HepG2 (cell line): Measurements from ENCODE around the gene CDK13. TPM values are rescaled to one million over a fixed set of nuclear protein-coding genes. Genes with fewer than 3 reads are reported as not detected.

Source experiments
- ATAC-seq: fragments of 200-7000 bp; cut with Tn5 transposase; 3 replicates; pipeline ENCODE4 v1.9.1; 2020; ENCODE audit warnings: mild to moderate bottlenecking, moderate library complexity
- BruUV-seq: library from RNA; stranded (reverse); fragments of 400-500 nt; replicated peaks from 2 replicates; lab custom pipeline; 2021; lab: Mats Ljungman, UMichigan
- CTCF ChIA-PET: fragments of 300-600 bp; formaldehyde crosslinking; extraction: SDS; loops from one replicate; lab custom pipeline; 2021; ENCODE audit warnings: low total read pairs, inconsistent platforms, low intra/inter-chr PET ratio; lab: Yijun Ruan, JAX
- POLR2A ChIA-PET: fragments of 350-600 bp; sonication (Branson Sonifier 250); formaldehyde crosslinking; loops from one replicate; lab custom pipeline; 2020; ENCODE audit warnings: antibody characterized with exemption, inconsistent platforms; lab: Yijun Ruan, JAX
- DNase-seq: peaks from one replicate; pipeline ENCODE4 v3.0.0-alpha.2; 2015; ENCODE audit warnings: low spot score
- FAIRE-seq: peaks from 3 replicates; lab custom pipeline; 2011; peaks lifted over from hg19 to GRCh38; lab: Jason Lieb, UNC
- H2AFZ ChIP-seq: one replicate; pipeline ENCODE4 v1.6.1; 2011; ENCODE audit warnings: low read length, inconsistent platforms
- H3K27ac ChIP-seq: fragments of 300-600 bp; 3 replicates; pipeline ENCODE4 v1.8.0; 2011; ENCODE audit warnings: mixed run types, mild to moderate bottlenecking, mixed read lengths, low read length, inconsistent platforms; ENCODE audit not compliant: insufficient read depth; ENCODE audit errors: extremely low read length
- H3K27me3 ChIP-seq, 2 experiments: fragments of 200-600 bp in 1 of 2; 2 replicates in 1 of 2; 3 replicates in 1 of 2; pipeline versions ENCODE4 v1.6.0 to v1.8.0; 2011; ENCODE audit warnings: low read length in 2 of 2, mild to moderate bottlenecking in 2 of 2, moderate library complexity in 2 of 2, inconsistent platforms in 1 of 2; ENCODE audit not compliant: insufficient read depth in 2 of 2, control insufficient read depth in 1 of 2
- H3K36me3 ChIP-seq, 2 experiments: fragments of 200-600 bp in 1 of 2; replicated peaks in 1 of 2; 2 replicates in 1 of 2; 3 replicates in 1 of 2; pipeline versions ENCODE4 v1.5.1 to v1.8.0; 2011; ENCODE audit warnings: low read length in 2 of 2, inconsistent platforms in 1 of 2; ENCODE audit not compliant: insufficient read depth in 2 of 2, control insufficient read depth in 1 of 2
- H3K4me1 ChIP-seq: 2 replicates; pipeline ENCODE4 v1.5.1; 2012; ENCODE audit warnings: low read length, inconsistent platforms; ENCODE audit not compliant: insufficient read depth
- H3K4me2 ChIP-seq: 2 replicates; pipeline ENCODE4 v1.6.0; 2011; ENCODE audit warnings: low read depth, low read length, inconsistent platforms
- H3K4me3 ChIP-seq, 3 experiments: fragments of 200-600 bp in 1 of 3; sonication (generic), shearing (Covaris generic) in 1 of 3; replicated peaks in 1 of 3; 2 replicates each; pipeline ENCODE4 v1.5.1; 2011 to 2016; ENCODE audit warnings: low read length in 3 of 3, inconsistent platforms in 2 of 3, low read depth in 2 of 3, mild to moderate bottlenecking in 2 of 3, control low read depth in 1 of 3, mixed read lengths in 1 of 3; ENCODE audit not compliant: insufficient read depth in 1 of 3
- H3K79me2 ChIP-seq: one replicate; pipeline ENCODE4 v1.6.1; 2011; ENCODE audit warnings: low read length, inconsistent platforms; ENCODE audit not compliant: insufficient read depth
- H3K9ac ChIP-seq: 2 replicates; pipeline ENCODE4 v1.6.0; 2011; ENCODE audit warnings: mild to moderate bottlenecking, low read depth, low read length, inconsistent platforms; ENCODE audit not compliant: insufficient read depth
- H3K9me3 ChIP-seq: 2 replicates; pipeline ENCODE4 v1.5.1; 2012; ENCODE audit warnings: mild to moderate bottlenecking, low read length
- H4K20me1 ChIP-seq: 2 replicates; pipeline ENCODE4 v1.6.0; 2011; ENCODE audit warnings: inconsistent platforms, mild to moderate bottlenecking, low read length, moderate library complexity; ENCODE audit not compliant: insufficient read depth
- MTA3 ChIP-seq: sonication (generic); formaldehyde crosslinking; IDR thresholded peaks from 2 replicates; pipeline ENCODE4 v1.4.0; 2020; ENCODE audit warnings: missing genetic modification reagents
- NR1H2 ChIP-seq: sonication (generic); formaldehyde crosslinking; IDR thresholded peaks from 2 replicates; pipeline ENCODE4 v1.8.1; 2022; ENCODE audit warnings: low read depth, missing genetic modification reagents, borderline replicate concordance
- TERF1 ChIP-seq: sonication (generic); formaldehyde crosslinking; IDR thresholded peaks from 2 replicates; pipeline ENCODE4 v1.8.0; 2022; ENCODE audit warnings: mild to moderate bottlenecking, missing genetic modification reagents, moderate library complexity
- ZNF280D ChIP-seq: sonication (generic); formaldehyde crosslinking; IDR thresholded peaks from 2 replicates; pipeline ENCODE4 v1.5.1; 2020; ENCODE audit warnings: mild to moderate bottlenecking, missing genetic modification reagents
- WGBS: methylation state at CpG from one replicate; pipeline ENCODE4 v1.1.6; 2017; ENCODE audit warnings: low lambda C conversion rate; 5-methylcytosine and 5-hydroxymethylcytosine counted together
- in situ Hi-C: cut with HindIII; loops from 2 replicates; pipeline ENCODE4 v1.10.0; 2017; ENCODE audit warnings: low pct_unique_long_range_greater_than_20kb; ENCODE audit not compliant: extremely low pct_ligation_motif_present
- intact Hi-C: fragments of 100-400 bp; cut with micrococcal nuclease; formaldehyde crosslinking; loops from one replicate; pipeline ENCODE4 v1.10.0; 2022; ENCODE audit not compliant: unreplicated experiment
- polyA plus RNA-seq, 8 experiments: library from polyadenylated mRNA; depleted of rRNA in 3 of 8; stranded (reverse) in 7 of 8; unstranded in 1 of 8; fragments of >200 nt; fragmentation: Illumina TruSeq in 4 of 8; extraction: Trizol in 4 of 8; gene quantifications; 2 replicates each; pipeline versions ENCODE4 v1.2.1 to v1.2.3, GENCODE V29; 2011 to 2016; ENCODE audit warnings: low read depth in 4 of 8, missing spikeins in 1 of 8, mixed read lengths in 1 of 8; ENCODE audit not compliant: insufficient read depth in 1 of 8
- total RNA-seq, 5 experiments: library from RNA; depleted of rRNA; stranded (reverse); fragments of >200 nt; fragmentation: Illumina TruSeq; extraction: Trizol; gene quantifications; 2 replicates each; pipeline ENCODE4 v1.2.3, GENCODE V29; 2016; ENCODE audit warnings: low read depth in 1 of 5

Gene CDK13
- total and polyA plus RNA-seq, 2 of the 13 experiments (the other 11 are each of a cell fraction or from before 2014, with no cell fraction given) = 21.0 to 40.9 TPM

GRCh38 chr7:40120020-40120419 is 170.0 kb downstream of the CDK13 start:
- POLR2A ChIA-PET = no interaction called here
- in situ Hi-C loops (no loop called here), intact Hi-C loops (no loop called here)
- no peaks in the 10 kb centered on the region for H3K36me3 ChIP-seq
- no peak overlapping the region for H3K27ac ChIP-seq
- H3K9me3 ChIP-seq = no peaks in the 10 kb centered on the region
- no TSS peak for BruUV-seq
- WGBS = 95% methylated on average over 5 of the region's 5 CpGs
- no peaks in the 10 kb centered on the region for H3K79me2 ChIP-seq
- DNase-seq (no peak), FAIRE-seq (no peak), ATAC-seq (no peak)
- no peak overlapping the region for H3K4me3 ChIP-seq
- TF ChIP-seq ZNF280D = no peak
- no peak for TF ChIP-seq TERF1
- no peak for TF ChIP-seq NR1H2
- no peak for TF ChIP-seq MTA3 (CRISPR knock-in tag)
- H3K4me2 ChIP-seq = no peak overlapping the region
- H2AFZ ChIP-seq = no peak overlapping the region
- CTCF ChIA-PET = no interaction called here
- no peaks in the 10 kb centered on the region for H4K20me1 ChIP-seq
- H3K27me3 ChIP-seq = no peaks in the 10 kb centered on the region
- peaks cover 16% of the 10 kb centered on the region for H3K4me1 ChIP-seq
- no peak overlapping the region for H3K9ac ChIP-seq
